IPS-18c (cell line): Measurements from ENCODE around the gene HARBI1.

Source experiments
- H3K4me3 ChIP-seq: 2 replicates; pipeline ENCODE4 v1.7.0; 2013; ENCODE audit warnings: low read depth, mild to moderate bottlenecking, low read length, moderate library complexity; ENCODE audit not compliant: insufficient read depth
- H3K9me3 ChIP-seq: one replicate; pipeline ENCODE4 v1.6.1; 2013; ENCODE audit warnings: mild to moderate bottlenecking, low read length, moderate library complexity; ENCODE audit not compliant: control insufficient read depth, insufficient read depth

HARBI1 gene

GRCh38 chr11:46617134-46617971 is at the start of gene HARBI1, which contains the start of gene ATG13:
Gene HARBI1 (minus strand): TSS chr11:46617227. CDS start chr11:46616237, 990 bp downstream.
Gene ATG13 (plus strand): TSS chr11:46617553. CDS start chr11:46644292, 26,739 bp downstream.
- Histone ChIP-seq H3K9me3 (no peaks in the 10 kb centered on the region), H3K4me3 (peak within 1 kb of the TSS; percentile 100)

GRCh38 chr11:46666516-46666915 is 49.5 kb upstream of the HARBI1 start:
- Histone ChIP-seq H3K4me3 (no peak overlapping the region), H3K9me3 (no peaks in the 10 kb centered on the region)

GRCh38 chr11:46665356-46665755 is 48.3 kb upstream of the HARBI1 start:
- Histone ChIP-seq H3K4me3 (no peak overlapping the region), H3K9me3 (no peaks in the 10 kb centered on the region)

- no peak overlapping the region for H3K4me3 ChIP-seq
- no peaks in the 10 kb centered on the region for H3K9me3 ChIP-seq
Observed at GRCh38 chr11:46664612-46665011, 47.6 kb upstream of the HARBI1 start.

- H3K9me3 ChIP-seq: no peaks in the 10 kb centered on the region
- H3K4me3 ChIP-seq: no peak overlapping the region
Observed at GRCh38 chr11:46663277-46663940, 46.4 kb upstream of the HARBI1 start.

- Histone ChIP-seq H3K4me3 (no peak overlapping the region), H3K9me3 (no peaks in the 10 kb centered on the region)
Observed at GRCh38 chr11:46662366-46662765, 45.3 kb upstream of the HARBI1 start.

GRCh38 chr11:46661836-46662235 is 44.8 kb upstream of the HARBI1 start:
- Histone ChIP-seq H3K9me3 (no peaks in the 10 kb centered on the region), H3K4me3 (no peak overlapping the region)

- Histone ChIP-seq H3K4me3 (no peak overlapping the region), H3K9me3 (no peaks in the 10 kb centered on the region)
Observed at GRCh38 chr11:46659908-46660307, 42.9 kb upstream of the HARBI1 start.

GRCh38 chr11:46658259-46658658 is 41.2 kb upstream of the HARBI1 start:
- Histone ChIP-seq H3K9me3 (no peaks in the 10 kb centered on the region), H3K4me3 (no peak overlapping the region)

GRCh38 chr11:46657186-46657585 is 40.2 kb upstream of the HARBI1 start:
- H3K9me3 ChIP-seq: no peaks in the 10 kb centered on the region

GRCh38 chr11:46655631-46656030 is 38.6 kb upstream of the HARBI1 start:
- no peaks in the 10 kb centered on the region for H3K9me3 ChIP-seq
- no peak overlapping the region for H3K4me3 ChIP-seq

More at GRCh38 chr11:46657186-46657585, 40.2 kb upstream of the HARBI1 start:
- H3K4me3 ChIP-seq: no peak overlapping the region

- no peaks in the 10 kb centered on the region for H3K9me3 ChIP-seq
- H3K4me3 ChIP-seq: no peak overlapping the region
Observed at GRCh38 chr11:46649180-46649738, 32.2 kb upstream of the HARBI1 start.

- Histone ChIP-seq H3K9me3 (peaks cover 2% of the 10 kb centered on the region), H3K4me3 (no peak overlapping the region)
Observed at GRCh38 chr11:46643986-46644385, 27.0 kb upstream of the HARBI1 start.

- H3K4me3 ChIP-seq: no peak overlapping the region
- peaks cover 2% of the 10 kb centered on the region for H3K9me3 ChIP-seq
Observed at GRCh38 chr11:46643531-46643930, 26.5 kb upstream of the HARBI1 start.

- peaks cover 2% of the 10 kb centered on the region for H3K9me3 ChIP-seq
- H3K4me3 ChIP-seq: no peak overlapping the region
Observed at GRCh38 chr11:46642627-46643335, 25.8 kb upstream of the HARBI1 start.

GRCh38 chr11:46641639-46642038 is 24.6 kb upstream of the HARBI1 start:
- Histone ChIP-seq H3K9me3 (peaks cover 2% of the 10 kb centered on the region), H3K4me3 (no peak overlapping the region)

- H3K4me3 ChIP-seq: no peak overlapping the region
- H3K9me3 ChIP-seq: peaks cover 2% of the 10 kb centered on the region
Observed at GRCh38 chr11:46640036-46640788, 23.2 kb upstream of the HARBI1 start.
